Prostate gland (tissue), 2 donors: Measurements from ENCODE around the gene FGGY.

ENCODE experiments used
- CTCF ChIP-seq, 4 experiments: fragments of 200-600 bp in 2 of 4; fragments of 450-650 bp in 2 of 4; sonication (generic) in 2 of 4; IDR thresholded peaks; 1 replicate in 3 of 4; 2 replicates in 1 of 4; pipeline ENCODE4 v1.5.1; 2016 to 2019; ENCODE audit warnings: antibody characterized with exemption in 4 of 4, mild to moderate bottlenecking in 2 of 4, moderate library complexity in 2 of 4
- POLR2A ChIP-seq: fragments of 450-650 bp; IDR thresholded peaks from one replicate; pipeline ENCODE4 v1.6.1; 2016; ENCODE audit warnings: antibody characterized with exemption, mild to moderate bottlenecking
- POLR2AphosphoS5 ChIP-seq: sonication (generic); formaldehyde crosslinking; IDR thresholded peaks from one replicate; pipeline ENCODE4 v1.6.1; 2017; ENCODE audit warnings: antibody characterized with exemption

DNA sequence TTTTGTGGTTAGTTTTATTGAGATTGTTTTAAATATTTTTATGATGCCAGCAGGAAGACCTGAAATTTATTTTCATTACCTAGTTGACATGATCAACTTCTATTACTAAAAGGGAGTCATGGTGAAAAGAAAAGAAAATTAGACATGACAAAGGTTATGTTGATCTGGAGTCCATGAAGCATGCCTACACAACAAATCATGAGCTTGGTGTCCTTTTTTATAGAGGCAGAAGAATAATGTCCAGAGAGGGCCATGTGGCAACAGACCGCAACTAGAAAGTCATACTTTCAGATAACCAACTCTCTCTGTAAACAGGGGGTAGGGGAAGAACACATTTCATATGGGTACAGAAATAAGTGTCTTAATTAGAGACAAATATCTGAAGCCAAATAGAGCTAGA lies 342.4 kb downstream of the FGGY start:
- TF ChIP-seq CTCF (IDR thresholded peaks at IDR 0.05) (no peak), POLR2A (no peak), POLR2AphosphoS5 (no peak)
